Skeletal muscle tissue (tissue), 4 donors: ENCODE data around the gene SNRPA. TPM values are rescaled to one million over a fixed set of nuclear protein-coding genes. Genes with fewer than 3 reads are reported as not detected.

Source experiments
- H3K27ac ChIP-seq: one replicate; pipeline ENCODE4 v1.7.0; 2013; ENCODE audit warnings: mild to moderate bottlenecking, low read depth, low read length, inconsistent platforms
- H3K27me3 ChIP-seq, 3 donors: one replicate each; pipeline ENCODE4 v1.7.0; 2013; ENCODE audit warnings: low read length in 3 of 3; ENCODE audit not compliant: control insufficient read depth in 3 of 3, insufficient read depth in 3 of 3
- H3K36me3 ChIP-seq, 3 donors: one replicate each; pipeline ENCODE4 v1.7.0; 2013; ENCODE audit warnings: low read length in 3 of 3; ENCODE audit not compliant: control insufficient read depth in 3 of 3, insufficient read depth in 3 of 3
- H3K4me1 ChIP-seq, 3 donors: one replicate each; pipeline ENCODE4 v1.7.0; 2013; ENCODE audit warnings: low read length in 3 of 3, mild to moderate bottlenecking in 3 of 3; ENCODE audit not compliant: control insufficient read depth in 3 of 3, insufficient read depth in 3 of 3
- H3K4me3 ChIP-seq, 3 donors: one replicate each; pipeline ENCODE4 v1.7.0; 2013; ENCODE audit warnings: low read length in 3 of 3
- H3K9ac ChIP-seq, 3 donors: one replicate each; pipeline ENCODE4 v1.7.0; 2013; ENCODE audit warnings: low read length in 3 of 3, mild to moderate bottlenecking in 3 of 3, moderate library complexity in 2 of 3, low read depth in 1 of 3
- H3K9me3 ChIP-seq, 3 donors: one replicate each; pipeline ENCODE4 v1.7.0; 2013; ENCODE audit warnings: low read length in 3 of 3; ENCODE audit not compliant: control insufficient read depth in 3 of 3
- total RNA-seq: library from RNA; depleted of rRNA; stranded (reverse); fragments of >200 nt; gene quantifications from one replicate; pipeline ENCODE4 v1.2.3, GENCODE V29; 2014
- donor health status: Osteomylitis.

SNRPA gene
- total RNA-seq, 1 donor from 2014 or later: 7.8 TPM

DNA sequence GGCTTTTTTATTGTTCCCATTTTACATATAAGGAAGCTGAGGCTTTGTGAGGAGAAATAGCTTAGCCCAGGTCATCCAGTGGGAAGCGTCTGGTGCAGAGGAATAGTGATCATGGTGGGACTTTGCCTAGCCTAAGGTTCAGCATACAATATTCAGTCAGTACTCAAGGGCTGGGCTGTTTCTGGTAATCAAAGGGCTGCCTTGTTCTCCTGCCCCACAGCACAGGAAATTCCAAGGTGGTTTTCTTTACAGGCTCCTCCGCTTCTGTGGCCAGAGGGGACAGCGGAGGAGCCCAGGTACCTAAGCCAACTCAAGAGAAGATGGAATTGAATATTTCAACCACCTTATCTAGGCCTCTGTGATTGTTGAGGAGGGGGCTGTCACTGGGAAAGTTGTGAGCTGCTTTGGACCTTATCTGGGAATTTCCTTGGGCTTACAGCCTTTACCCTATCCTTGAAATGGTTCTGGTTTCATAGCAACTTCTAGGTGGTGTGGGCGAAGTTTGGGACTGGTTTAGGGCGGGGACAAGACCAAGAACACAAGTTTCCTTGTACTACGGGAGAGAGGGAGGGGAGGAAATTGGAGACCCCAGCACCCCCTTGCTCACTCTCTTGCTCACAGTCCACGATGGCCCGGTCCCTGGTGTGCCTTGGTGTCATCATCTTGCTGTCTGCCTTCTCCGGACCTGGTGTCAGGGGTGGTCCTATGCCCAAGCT, 24.1 kb downstream of the SNRPA start, which contains the start of gene MIA:
Gene MIA (plus strand): TSS at position 606 of the 716 bp plus-strand sequence. CDS start 22 bp downstream, at position 628.
- Histone ChIP-seq H3K4me1 (peaks cover 12 to 16% (median 14%) of the 10 kb centered on the region in 3 donors), H3K9ac (no peak within 1 kb of the TSS), H3K9me3 (no peaks in the 10 kb centered on the region), H3K4me3 (no peak within 1 kb of the TSS), H3K36me3 (no peaks in the 10 kb centered on the region), H3K27ac (no peak within 1 kb of the TSS), H3K27me3 (no peaks in the 10 kb centered on the region)

DNA sequence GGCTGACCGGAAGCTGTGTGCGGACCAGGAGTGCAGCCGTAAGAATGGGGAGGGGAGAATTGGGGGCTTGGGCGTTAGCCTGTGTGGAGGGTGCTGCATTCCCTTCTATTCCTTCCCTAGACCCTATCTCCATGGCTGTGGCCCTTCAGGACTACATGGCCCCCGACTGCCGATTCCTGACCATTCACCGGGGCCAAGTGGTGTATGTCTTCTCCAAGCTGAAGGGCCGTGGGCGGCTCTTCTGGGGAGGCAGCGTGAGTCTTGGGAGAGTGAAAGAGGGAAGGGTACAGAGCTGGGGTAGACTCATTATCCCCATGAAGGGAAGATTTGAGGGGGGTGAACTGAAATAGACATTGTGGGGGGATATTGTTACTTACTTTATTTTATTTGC, 24.6 kb downstream of the SNRPA start:
- no peaks in the 10 kb centered on the region for H3K27me3 ChIP-seq
- no peak overlapping the region for H3K4me3 ChIP-seq
- H3K4me1 ChIP-seq: peaks cover 12 to 16% (median 14%) of the 10 kb centered on the region in 3 donors
- H3K36me3 ChIP-seq: no peaks in the 10 kb centered on the region
- no peaks in the 10 kb centered on the region for H3K9me3 ChIP-seq
- no peak overlapping the region for H3K9ac ChIP-seq
- no peak overlapping the region for H3K27ac ChIP-seq

DNA sequence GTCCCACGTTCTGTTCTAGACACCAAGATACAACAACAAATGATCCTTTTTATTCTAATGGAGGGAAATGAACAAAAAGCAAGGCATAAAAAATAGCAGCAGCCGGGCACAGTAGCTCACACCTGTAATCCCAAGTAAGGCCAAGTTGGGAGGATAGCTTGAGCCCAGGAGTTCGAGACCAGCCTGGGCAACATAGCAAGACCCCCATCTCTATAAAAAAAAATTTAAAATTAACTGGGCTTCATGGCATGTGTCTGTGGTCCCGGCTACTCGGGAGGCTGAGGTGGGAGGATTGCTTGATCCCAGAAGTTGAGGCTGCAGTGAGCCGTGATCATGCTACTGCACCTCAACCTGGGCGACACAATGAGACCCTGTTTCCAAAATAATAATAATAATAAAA, 25.4 kb downstream of the SNRPA start:
- Histone ChIP-seq H3K36me3 (no peaks in the 10 kb centered on the region), H3K27me3 (no peaks in the 10 kb centered on the region), H3K27ac (no peak overlapping the region), H3K9ac (no peak overlapping the region), H3K9me3 (no peaks in the 10 kb centered on the region), H3K4me1 (peaks cover 12 to 16% (median 14%) of the 10 kb centered on the region in 3 donors), H3K4me3 (no peak overlapping the region)

DNA sequence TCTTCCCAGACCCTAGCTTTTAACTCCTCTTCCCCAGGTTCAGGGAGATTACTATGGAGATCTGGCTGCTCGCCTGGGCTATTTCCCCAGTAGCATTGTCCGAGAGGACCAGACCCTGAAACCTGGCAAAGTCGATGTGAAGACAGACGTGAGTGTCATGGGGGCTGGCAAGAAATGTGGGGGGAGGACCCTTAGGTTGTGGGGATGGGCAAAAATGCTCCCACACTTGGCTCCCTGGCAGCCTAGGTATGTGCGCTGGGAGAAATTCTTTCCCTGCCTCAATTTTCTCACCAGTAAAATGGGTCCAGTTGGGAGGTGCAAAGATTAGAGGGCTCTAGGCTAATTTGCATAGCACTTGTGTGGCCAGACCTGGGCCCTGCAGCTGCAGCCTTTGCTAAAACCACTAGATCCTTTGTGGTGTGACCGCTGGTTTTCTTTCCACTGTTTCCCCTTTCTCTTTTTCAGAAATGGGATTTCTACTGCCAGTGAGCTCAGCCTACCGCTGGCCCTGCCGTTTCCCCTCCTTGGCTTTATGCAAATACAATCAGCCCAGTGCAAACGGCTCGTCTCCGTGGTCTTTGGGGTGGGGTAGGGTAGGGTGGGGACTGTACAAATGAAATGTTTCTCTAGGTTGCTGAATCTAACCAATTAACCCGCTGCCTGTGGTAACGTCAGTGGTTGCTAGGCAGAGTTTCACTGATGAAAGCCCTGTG, 26.1 kb downstream of the SNRPA start:
- peak overlapping the region; percentile 67 to 94 (median 90) for H3K9ac ChIP-seq
- H3K4me1 ChIP-seq: peaks cover 12 to 16% (median 14%) of the 10 kb centered on the region in 3 donors
- H3K9me3 ChIP-seq: no peaks in the 10 kb centered on the region
- peak overlapping the region; percentile 74 to 96 (median 87) for H3K4me3 ChIP-seq
- no peaks in the 10 kb centered on the region for H3K36me3 ChIP-seq
- peak overlapping the region; percentile 89 for H3K27ac ChIP-seq
- no peaks in the 10 kb centered on the region for H3K27me3 ChIP-seq

DNA sequence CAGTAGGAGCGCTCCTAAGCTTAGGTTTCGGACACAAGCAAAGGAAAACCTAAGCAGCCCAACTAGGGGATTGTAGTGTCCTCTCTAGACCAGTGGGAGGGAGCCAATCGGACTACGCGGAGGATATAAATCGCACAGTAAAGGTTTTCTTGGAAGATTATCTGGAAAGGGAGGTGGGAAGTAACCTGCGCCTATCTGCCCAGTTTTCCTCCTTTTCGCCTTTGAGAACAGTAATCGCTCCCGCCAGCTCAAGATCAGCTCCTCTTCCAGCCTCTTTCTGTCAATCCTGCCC, 26.6 kb downstream of the SNRPA start:
- H3K27me3 ChIP-seq: no peaks in the 10 kb centered on the region
- peak overlapping the region; percentile 67 to 94 (median 90) for H3K9ac ChIP-seq
- no peaks in the 10 kb centered on the region for H3K36me3 ChIP-seq
- H3K27ac ChIP-seq: peak overlapping the region; percentile 89
- no peaks in the 10 kb centered on the region for H3K9me3 ChIP-seq
- H3K4me3 ChIP-seq: peak overlapping the region; percentile 74 to 96 (median 87)
- peaks cover 12 to 16% (median 14%) of the 10 kb centered on the region in 3 donors for H3K4me1 ChIP-seq

DNA sequence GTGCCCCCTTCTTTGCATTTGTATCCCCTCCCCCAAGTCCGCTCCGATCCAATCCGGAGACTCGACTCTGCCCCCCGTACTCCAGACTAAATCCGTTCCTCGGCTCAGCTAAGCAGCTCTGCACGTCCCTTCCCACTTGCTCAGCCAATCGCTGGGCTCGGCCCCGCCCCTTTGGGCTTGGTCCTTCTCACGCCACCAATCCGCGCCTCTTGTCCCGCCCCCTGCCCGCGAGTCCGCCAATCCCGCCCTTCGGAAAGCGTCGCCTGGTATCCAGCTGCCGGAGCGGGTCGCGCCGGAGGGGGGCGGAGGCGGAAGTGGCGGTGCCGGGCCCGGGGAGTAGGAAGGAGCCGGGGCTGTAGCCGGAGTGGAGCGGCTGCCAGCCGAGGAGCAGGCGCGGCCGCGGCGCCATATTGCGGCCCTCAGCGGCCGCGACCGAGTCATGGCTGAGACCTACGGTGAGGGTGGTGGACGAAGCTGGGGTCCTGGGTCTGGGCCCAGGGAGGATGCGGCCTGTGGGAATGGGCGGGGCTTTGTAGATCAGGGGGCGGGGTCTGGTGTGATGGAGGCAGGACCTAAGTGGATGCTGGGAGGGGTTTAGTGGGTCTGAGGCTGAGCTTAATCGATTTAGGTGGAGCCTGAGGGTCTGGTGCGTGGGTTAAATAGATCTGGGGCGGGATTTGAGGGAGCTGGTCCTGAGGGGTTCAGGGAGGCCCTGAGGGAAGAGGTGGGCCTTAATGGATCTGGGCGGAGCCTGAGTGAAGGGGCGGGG, 27.1 kb downstream of the SNRPA start, which contains the start of gene RAB4B:
Gene RAB4B (plus strand): TSS at position 311 of the 769 bp plus-strand sequence. CDS start 129 bp downstream, at position 440.
- no peaks in the 10 kb centered on the region for H3K9me3 ChIP-seq

DNA sequence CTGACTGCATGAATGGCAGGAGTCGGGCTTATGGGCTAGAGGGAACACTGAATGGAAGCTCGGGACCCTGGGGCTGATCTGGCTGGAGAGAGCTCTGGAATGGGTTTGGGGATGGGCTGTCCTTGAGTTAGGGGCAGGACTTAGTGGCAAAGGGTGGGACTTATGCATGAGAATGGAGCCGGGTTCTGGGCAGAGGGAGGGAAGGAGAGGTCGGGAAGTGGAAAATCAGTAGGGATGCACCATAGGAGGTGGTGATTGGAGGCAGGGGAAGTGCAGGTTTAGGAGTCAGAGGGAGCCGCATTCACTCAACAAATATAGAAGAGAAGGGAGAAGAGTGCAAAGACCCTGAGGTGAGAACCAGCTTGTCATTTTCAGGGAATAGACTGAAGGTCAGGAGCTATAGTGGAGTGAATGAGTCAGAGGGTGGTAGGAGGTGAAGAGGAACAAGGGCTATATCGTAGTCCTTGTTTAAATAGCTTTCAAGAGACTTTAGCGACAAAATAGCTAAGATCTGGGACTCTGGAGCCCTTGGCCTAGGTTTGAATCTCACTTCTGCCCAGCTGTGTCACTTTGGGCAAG, 27.8 kb downstream of the SNRPA start:
- H3K27me3 ChIP-seq: no peaks in the 10 kb centered on the region
- H3K27ac ChIP-seq: peak overlapping the region; percentile 89
- no peaks in the 10 kb centered on the region for H3K9me3 ChIP-seq
- peak overlapping the region; percentile 23 to 82 (median 82) for H3K9ac ChIP-seq
- peaks cover 12 to 16% (median 14%) of the 10 kb centered on the region in 3 donors for H3K4me1 ChIP-seq
- no peaks in the 10 kb centered on the region for H3K36me3 ChIP-seq
- peak overlapping the region; percentile 79 to 83 (median 83) for H3K4me3 ChIP-seq

More for the DNA sequence above, 27.1 kb downstream of the SNRPA start, which contains the start of gene RAB4B:
- H3K4me3 ChIP-seq: peak within 1 kb of the TSS; percentile 83 to 96 (median 87)
- peak within 1 kb of the TSS; percentile 82 to 94 (median 90) for H3K9ac ChIP-seq
- no peaks in the 10 kb centered on the region for H3K27me3 ChIP-seq
- peak within 1 kb of the TSS; percentile 89 for H3K27ac ChIP-seq
- peaks cover 12 to 16% (median 14%) of the 10 kb centered on the region in 3 donors for H3K4me1 ChIP-seq
- no peaks in the 10 kb centered on the region for H3K36me3 ChIP-seq

DNA sequence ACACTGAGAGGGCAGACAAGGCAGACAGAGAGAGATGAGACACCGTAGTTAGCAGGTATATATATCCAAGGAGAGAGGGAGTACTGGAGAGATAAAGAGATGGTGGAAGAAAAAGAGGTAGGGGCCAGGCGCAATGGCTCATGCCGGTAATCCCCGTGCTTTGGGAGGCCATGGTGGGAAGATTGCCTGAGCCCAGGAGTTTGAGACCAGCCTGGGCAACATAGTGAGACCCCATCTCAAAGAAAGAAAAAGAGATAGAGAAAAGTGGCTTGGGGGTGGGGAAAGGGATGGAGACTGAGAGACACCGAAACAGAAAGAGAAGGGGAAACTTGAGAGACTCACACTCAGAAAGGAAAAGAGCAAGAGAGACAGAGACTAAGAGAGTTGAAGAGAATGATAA, 29.6 kb downstream of the SNRPA start:
- no peaks in the 10 kb centered on the region for H3K27me3 ChIP-seq
- H3K9ac ChIP-seq: no peak overlapping the region
- no peak overlapping the region for H3K27ac ChIP-seq
- H3K4me1 ChIP-seq: peaks cover 12 to 16% (median 14%) of the 10 kb centered on the region in 3 donors
- no peaks in the 10 kb centered on the region for H3K9me3 ChIP-seq
- H3K4me3 ChIP-seq: no peak overlapping the region
- H3K36me3 ChIP-seq: peaks cover 0 to 2% (median under 1%) of the 10 kb centered on the region in 3 donors

DNA sequence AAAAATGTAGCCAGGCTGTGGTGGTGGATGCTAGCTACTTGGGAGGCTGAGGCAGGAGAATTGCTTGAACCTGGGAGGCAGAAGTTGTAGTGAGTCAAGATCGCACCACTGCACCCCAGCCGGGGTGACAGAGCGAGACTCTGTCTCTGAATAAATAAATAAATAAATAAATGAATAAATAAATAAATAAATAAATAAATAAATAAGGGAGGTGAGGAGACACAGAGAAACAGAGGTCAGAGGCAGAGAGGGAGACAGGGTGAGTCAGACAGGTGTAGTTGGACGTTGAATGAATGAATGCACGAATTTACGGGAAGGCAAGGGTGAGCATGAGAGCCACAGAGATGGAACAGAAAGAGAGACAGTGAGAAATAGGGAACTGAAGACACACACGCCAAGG, 30.1 kb downstream of the SNRPA start:
- no peak overlapping the region for H3K4me3 ChIP-seq
- peaks cover 12 to 16% (median 14%) of the 10 kb centered on the region in 3 donors for H3K4me1 ChIP-seq
- no peak overlapping the region for H3K9ac ChIP-seq
- H3K36me3 ChIP-seq: peaks cover 0 to 3% (median 2%) of the 10 kb centered on the region in 3 donors
- no peak overlapping the region for H3K27ac ChIP-seq
- no peaks in the 10 kb centered on the region for H3K9me3 ChIP-seq
- H3K27me3 ChIP-seq: no peaks in the 10 kb centered on the region
